GM21528 (cell line): ENCODE results near the gene USP10.
"Not testable (repeated sequence)": the region's sequence is repeated elsewhere in the genome, so short reads cannot be mapped to it uniquely, and the experiment has no call there.

Experiments used
- ATAC-seq: cut with Tn5 transposase; IDR thresholded peaks from one replicate; pipeline ENCODE4 v1.9.1; 2021; ENCODE audit warnings: mild to moderate bottlenecking, moderate library complexity; ENCODE audit not compliant: unreplicated experiment, low FRiP score

The USP10 gene

GRCh38 chr16:84726079-84726668 lies 26.4 kb downstream of the USP10 start:
- peak; percentile 47 for ATAC-seq

- peak; percentile 37 for ATAC-seq
These were observed 27.1 kb downstream of the USP10 start for GRCh38 chr16:84726669-84727467.

GRCh38 chr16:84728853-84729424 lies 29.1 kb downstream of the USP10 start:
- no peak for ATAC-seq

- no peak for ATAC-seq
These were observed 30.0 kb downstream of the USP10 start for GRCh38 chr16:84729716-84730320.

GRCh38 chr16:84730406-84731106 lies 30.8 kb downstream of the USP10 start:
- peak; percentile 49 for ATAC-seq

- not testable (repeated sequence) for ATAC-seq
These were observed 32.5 kb downstream of the USP10 start for GRCh38 chr16:84732332-84732673.

- ATAC-seq, result no peak
These were observed 33.0 kb downstream of the USP10 start for GRCh38 chr16:84732674-84733352.

GRCh38 chr16:84735849-84736586 lies 36.2 kb downstream of the USP10 start:
- ATAC-seq, result no peak

- no peak for ATAC-seq
These were observed 37.6 kb downstream of the USP10 start for GRCh38 chr16:84737192-84738011.

- peak; percentile 79 for ATAC-seq
These were observed 38.6 kb downstream of the USP10 start for GRCh38 chr16:84738255-84739038.

- no peak for ATAC-seq
These were observed 39.7 kb downstream of the USP10 start for GRCh38 chr16:84739349-84740124.

- no peak for ATAC-seq
These were observed 40.9 kb downstream of the USP10 start for GRCh38 chr16:84740596-84741116.

GRCh38 chr16:84741340-84741830 lies 41.6 kb downstream of the USP10 start:
- no peak for ATAC-seq

- ATAC-seq, result no peak
These were observed 42.9 kb downstream of the USP10 start for GRCh38 chr16:84742641-84743092.

GRCh38 chr16:84746231-84746630 lies 46.4 kb downstream of the USP10 start:
- ATAC-seq, result no peak

GRCh38 chr16:84746875-84747274 lies 47.1 kb downstream of the USP10 start:
- ATAC-seq, result no peak

- ATAC-seq, result not testable (repeated sequence)
These were observed 48.4 kb downstream of the USP10 start for GRCh38 chr16:84748247-84748646.
